Measurements from ENCODE around the gene PTPN2.
"Not testable (repeated sequence)": the region's sequence is repeated elsewhere in the genome, so short reads cannot be mapped to it uniquely, and the experiment has no call there.

PTPN2 gene

DNA sequence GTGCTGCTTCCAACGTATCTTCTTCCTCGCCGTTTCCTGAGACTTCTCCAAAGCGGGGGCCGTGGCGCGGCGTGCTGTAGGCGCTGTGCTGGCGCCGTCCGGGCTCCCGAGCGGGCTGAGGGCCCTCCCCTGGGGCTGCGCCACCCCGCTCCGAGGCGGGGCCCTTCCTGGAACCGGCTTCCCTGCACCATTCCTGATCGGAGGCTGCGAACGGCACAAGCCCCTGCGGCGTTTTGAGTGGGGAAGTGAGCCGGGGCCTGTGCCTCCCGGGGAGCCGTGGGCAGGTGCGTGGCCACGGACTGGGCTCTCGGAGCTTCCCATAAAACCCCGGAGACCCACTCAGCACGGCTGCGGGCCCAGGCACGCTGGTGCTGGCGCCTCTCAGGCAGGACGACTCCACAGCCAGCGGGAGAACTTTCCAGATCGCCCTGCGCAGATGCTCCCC lies 106.5 kb downstream of the PTPN2 start:
- no peak for DNase-seq (ENCODE audit: low read depth)
- no peak overlapping the region for H3K4me3 ChIP-seq (ENCODE audit: low read depth, low read length)
- TF ChIP-seq, protein P1, sequence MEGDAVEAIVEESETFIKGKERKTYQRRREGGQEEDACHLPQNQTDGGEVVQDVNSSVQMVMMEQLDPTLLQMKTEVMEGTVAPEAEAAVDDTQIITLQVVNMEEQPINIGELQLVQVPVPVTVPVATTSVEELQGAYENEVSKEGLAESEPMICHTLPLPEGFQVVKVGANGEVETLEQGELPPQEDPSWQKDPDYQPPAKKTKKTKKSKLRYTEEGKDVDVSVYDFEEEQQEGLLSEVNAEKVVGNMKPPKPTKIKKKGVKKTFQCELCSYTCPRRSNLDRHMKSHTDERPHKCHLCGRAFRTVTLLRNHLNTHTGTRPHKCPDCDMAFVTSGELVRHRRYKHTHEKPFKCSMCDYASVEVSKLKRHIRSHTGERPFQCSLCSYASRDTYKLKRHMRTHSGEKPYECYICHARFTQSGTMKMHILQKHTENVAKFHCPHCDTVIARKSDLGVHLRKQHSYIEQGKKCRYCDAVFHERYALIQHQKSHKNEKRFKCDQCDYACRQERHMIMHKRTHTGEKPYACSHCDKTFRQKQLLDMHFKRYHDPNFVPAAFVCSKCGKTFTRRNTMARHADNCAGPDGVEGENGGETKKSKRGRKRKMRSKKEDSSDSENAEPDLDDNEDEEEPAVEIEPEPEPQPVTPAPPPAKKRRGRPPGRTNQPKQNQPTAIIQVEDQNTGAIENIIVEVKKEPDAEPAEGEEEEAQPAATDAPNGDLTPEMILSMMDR (IDR thresholded peaks at IDR 0.05; ENCODE audit: low read depth, low read length, missing control alignments) = no peak

DNA sequence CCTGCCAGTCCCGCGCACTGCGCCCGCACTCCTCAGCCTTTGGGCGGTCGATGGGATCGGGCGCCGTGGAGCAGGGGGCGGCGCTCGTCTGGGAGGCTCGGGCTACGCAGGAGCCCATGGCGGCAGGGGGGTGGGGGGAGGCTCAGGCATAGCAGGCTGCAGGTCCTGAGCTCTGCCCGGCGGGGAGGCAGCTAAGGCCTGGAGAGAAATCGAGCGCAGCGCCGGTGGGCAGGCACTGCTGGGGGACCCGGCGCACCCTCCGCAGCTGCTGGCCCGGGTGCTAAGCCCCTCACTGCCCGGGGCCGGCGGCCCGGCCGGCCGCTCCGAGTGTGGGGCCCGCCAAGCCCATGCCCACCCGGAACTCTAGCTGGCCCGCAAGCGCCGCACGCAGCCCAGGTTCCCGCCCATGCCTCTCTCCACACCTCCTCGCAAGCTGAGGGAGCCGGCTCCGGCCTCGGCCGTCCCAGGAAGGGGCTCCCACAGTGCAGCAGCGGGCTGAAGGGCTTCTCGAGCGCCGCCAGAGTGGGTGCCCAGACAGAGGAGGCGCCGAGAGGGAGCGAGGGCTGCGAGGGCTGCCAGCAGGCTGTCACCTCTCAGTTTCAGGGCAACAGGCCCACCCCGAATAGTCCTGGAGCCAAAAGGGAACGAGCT lies 107.1 kb downstream of the PTPN2 start:
- no peak overlapping the region for H3K4me3 ChIP-seq (ENCODE audit: low read depth, low read length)
- TF ChIP-seq, protein P1 (IDR thresholded peaks at IDR 0.05; ENCODE audit: low read depth, low read length, missing control alignments) = no peak
- DNase-seq (ENCODE audit: low read depth) = no peak

DNA sequence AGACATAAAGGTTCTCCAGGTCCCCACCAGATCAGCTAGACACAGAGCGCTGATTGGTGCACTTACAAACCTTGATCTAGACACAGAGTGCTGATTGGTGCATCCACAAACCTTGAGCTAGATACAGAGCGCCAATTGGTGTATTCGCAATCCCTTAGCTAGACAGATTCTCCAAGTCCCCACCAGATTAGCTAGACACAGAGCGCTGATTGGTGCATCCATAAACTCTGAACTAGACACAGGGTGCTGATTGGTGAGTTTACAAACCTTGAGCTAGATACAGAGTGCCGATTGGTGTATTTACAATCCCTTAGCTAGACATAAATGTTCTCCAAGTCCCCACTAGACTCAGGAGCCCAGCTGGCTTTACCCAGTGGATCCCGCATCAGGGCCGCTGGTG lies 107.6 kb downstream of the PTPN2 start:
- not testable (repeated sequence) for DNase-seq (ENCODE audit: low read depth); H3K4me3 ChIP-seq (ENCODE audit: low read depth, low read length)

DNA sequence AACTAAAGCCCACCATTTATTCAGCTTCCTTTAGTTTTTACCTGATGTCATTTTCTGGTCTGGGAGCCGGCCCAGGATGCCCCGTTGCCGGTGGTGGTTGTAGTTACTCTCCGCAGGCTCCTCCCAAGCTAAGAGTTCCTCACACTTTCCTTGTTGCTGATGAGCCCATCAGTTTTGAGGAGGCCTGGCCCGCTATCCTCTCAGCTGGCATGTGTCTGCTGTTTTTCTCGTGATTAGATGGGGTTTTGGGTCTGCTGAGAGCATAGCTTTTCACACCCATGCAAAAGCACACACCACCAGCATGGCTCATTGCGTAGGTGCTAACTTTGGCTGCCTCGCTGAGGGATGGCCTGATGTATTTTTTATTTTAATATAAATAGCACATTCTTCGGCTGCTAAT lies 109.1 kb downstream of the PTPN2 start:
- no peak for DNase-seq (ENCODE audit: low read depth)
- TF ChIP-seq, protein P1 (IDR thresholded peaks at IDR 0.05; ENCODE audit: low read depth, low read length, missing control alignments) = no peak
- no peak overlapping the region for H3K4me3 ChIP-seq (ENCODE audit: low read depth, low read length)

DNA sequence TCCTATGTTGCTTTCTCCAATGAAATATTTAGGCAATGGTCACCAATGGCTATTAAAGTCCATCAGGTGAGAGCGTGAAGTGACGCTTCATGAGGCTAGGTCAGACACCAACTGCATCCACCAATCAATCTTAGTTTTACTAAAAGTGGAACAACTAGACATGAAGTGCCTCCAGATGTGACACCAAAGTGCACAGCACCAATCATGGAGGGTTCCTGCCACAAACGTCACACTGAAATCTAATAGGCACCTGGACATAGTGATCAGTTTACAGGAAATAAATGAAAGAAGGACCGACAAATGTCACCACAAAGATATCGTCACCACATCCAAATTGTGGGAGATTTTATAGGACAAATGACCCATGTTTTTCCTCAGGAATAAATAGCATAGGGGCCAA lies 110.7 kb downstream of the PTPN2 start:
- no peak overlapping the region for H3K4me3 ChIP-seq (ENCODE audit: low read depth, low read length)
- DNase-seq (ENCODE audit: low read depth) = no peak
- TF ChIP-seq, protein P1 (IDR thresholded peaks at IDR 0.05; ENCODE audit: low read depth, low read length, missing control alignments) = no peak

DNA sequence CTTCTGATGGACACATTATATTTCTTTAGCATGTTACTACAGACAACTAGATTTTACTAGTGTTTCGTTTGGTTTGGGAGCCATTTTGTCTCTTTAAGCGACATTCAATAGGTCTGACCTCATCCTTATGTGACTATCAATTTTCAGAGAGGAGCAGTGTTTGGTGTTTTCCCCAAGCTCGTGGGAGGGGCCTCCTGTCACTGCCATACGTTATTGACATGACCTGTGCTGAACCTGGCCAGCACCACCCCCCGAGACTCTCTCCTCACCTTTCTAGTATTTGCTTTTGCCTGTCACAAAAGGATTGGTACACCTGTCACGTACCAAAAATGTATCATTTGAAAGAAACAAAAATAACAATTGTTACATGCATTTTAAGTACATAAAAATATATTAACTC lies 111.9 kb downstream of the PTPN2 start:
- no peak overlapping the region for H3K4me3 ChIP-seq (ENCODE audit: low read depth, low read length)
- DNase-seq (ENCODE audit: low read depth) = no peak
- TF ChIP-seq, protein P1 (IDR thresholded peaks at IDR 0.05; ENCODE audit: low read depth, low read length, missing control alignments) = no peak

DNA sequence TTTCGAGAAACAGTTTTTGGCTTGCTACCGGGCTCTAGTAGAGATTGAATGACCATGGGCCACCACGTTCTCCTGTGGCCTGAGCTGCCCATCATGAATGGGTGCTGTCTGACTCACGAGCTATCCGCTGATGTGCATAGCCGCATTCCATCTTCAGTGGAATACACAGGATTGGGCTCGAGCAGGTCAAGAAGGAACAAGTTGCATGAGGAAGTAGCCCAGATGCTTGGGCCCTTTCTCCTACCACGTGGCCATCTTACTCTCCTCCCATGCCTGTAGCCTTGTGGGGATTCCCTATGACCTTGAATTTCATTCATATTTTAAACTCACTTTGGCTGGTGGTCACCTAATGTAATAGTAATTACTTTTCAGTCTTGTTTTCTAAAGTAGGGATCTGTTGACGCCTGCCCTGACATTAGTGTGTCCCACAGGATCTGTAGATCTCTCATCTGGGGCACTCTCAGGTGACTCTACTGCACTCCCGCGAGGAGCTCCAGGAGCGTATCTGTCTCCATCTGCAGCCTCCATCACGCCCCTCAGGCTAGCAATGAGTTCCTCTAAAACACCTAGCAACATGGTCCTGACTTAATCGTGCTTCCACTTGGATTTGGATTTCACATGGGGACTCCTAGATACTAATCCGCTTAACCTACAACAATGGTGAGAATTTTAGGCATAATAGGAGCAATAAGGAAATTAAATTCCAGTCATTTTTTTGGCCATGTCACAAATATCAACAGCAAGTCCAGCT lies 113.4 kb downstream of the PTPN2 start:
- no peak overlapping the region for H3K4me3 ChIP-seq (ENCODE audit: low read depth, low read length)
- TF ChIP-seq, protein P1 (IDR thresholded peaks at IDR 0.05; ENCODE audit: low read depth, low read length, missing control alignments) = no peak
- no peak for DNase-seq (ENCODE audit: low read depth)

Data from GM12864 (cell line).